NCI-H1436 treated with DMSO at 0.1 percent for 48 hours (cell line): Measurements from ENCODE around the gene TRPT1.

Experiments used
- DNase-seq: peaks from one replicate; lab custom pipeline; 2025; lab: John Stamatoyannopoulos, UW

TRPT1 gene

DNA sequence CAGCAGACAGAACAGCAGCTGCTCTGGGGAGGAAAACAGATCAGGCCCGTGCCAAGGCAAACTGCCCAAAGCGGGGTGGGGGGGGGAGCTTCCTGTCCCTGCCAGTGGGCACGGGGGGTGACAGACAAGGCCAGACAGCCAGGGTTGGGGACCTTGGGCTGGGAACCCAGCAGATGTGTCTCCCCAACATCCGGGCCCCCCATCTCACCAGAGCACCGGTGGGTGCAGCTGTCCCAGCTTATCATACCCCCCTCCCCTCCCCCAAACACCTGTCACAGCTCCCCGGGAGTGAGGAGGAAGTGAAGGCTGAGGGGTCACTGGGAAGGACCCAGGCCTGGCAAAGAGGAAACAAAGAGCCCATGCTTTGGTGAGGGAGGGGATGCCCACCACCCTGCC lies 19.4 kb upstream of the TRPT1 start:
- no peak for DNase-seq

DNA sequence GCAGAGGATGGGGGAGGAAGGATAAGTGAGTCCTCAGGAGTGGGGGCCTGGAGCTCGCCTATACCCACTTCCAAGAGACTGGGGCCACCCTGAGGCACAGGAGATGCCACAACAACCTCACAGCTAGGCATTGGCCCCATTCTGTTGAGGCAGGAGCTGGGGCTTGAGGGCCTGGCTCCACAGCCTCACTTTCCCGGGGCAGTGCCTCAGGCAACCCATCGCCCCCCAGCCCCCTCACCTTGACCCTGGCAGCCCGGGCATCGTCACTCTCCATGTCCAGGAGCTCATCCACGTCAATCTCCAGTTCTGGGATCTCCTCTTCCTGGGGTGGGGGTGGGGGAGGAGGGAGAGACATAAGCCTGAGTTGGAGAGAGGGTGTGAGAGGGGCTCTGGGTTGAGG lies 19.0 kb upstream of the TRPT1 start:
- DNase-seq = no peak

GRCh38 chr11:64244107-64244506 lies 18.1 kb upstream of the TRPT1 start:
- no peak for DNase-seq

GRCh38 chr11:64243236-64243854 lies 17.4 kb upstream of the TRPT1 start:
- no peak for DNase-seq

GRCh38 chr11:64241491-64242374 lies 15.7 kb upstream of the TRPT1 start:
- DNase-seq = peak; percentile 71

DNA sequence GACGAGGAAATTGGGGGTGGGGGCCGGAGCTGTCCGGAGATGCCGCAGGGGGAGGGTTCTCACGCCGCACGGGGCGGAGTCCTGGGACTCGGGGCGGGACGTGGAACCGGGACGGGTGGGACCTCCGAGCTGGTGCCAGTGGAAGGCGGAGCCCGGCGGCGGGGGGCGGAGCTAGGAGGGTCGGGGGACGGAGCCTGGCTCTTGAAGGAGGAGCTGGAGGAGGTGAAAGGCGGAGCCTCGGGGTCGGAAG lies 15.2 kb upstream of the TRPT1 start:
- no peak for DNase-seq

DNA sequence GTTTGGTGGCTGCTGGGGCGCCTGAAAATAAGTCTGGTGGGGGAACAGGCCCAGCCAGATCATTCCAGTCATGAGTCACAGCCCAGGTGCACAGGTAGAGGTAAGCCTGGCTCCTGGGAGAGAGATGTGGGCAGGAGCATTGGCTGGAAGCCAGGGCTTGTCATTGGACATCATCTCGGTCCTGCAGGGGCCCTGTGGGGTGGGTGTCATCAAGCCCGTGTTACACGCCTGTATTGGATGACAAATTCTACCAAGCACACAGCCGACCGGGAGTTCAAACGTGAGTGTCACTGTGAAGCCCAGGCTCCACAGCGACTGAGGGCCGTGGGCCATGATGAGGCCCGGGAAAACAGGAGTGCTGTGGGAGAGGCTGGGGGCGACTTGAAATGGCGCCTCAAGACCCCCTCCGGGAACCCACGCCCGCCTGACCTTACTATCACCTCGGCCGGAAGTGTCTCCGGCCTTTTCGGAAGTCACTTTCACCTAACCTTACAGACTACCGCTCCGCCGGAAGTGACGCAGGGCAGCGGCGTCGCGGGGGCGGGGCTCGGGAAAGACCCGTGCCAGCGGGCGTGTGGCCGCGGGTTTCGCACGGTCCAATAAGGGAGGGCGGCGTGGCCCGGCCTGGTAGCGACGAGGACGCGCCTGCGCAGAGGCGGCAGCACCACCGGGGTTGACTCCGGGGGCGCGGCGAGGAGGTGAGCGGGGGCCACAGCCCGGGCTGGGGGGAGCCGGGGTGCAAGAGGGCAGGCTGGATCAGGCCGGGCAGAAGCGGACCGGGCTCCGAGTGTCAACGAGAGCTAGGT lies 14.7 kb upstream of the TRPT1 start, which contains the start of gene FKBP2:
Gene FKBP2, plus strand, starts transcription at position 661 of the 806 bp plus-strand sequence. CDS start 1,293 bp downstream, outside the sequence.
- peak; percentile 48 for DNase-seq

GRCh38 chr11:64239662-64240434 lies 13.9 kb upstream of the TRPT1 start:
- DNase-seq = no peak

DNA sequence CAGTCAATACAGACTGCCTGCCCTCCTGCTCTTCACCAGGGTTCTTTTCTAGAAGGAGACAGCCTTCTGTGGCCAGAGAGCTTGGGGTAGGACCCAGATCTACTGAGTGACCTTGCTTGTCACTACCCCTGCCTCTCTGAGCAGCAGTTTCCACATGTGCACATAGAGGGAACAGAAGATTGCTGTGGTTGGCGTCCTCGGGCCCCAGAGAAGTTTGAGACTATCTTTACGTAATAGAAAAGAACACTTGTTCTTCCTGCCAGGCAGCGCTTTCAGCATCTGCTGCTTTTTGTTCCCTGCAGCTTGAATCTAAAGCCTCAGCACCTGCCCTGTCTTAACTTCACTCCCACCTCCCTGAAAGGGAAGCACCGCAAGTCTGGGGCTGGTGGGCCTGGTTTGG lies 13.0 kb upstream of the TRPT1 start:
- DNase-seq = no peak

DNA sequence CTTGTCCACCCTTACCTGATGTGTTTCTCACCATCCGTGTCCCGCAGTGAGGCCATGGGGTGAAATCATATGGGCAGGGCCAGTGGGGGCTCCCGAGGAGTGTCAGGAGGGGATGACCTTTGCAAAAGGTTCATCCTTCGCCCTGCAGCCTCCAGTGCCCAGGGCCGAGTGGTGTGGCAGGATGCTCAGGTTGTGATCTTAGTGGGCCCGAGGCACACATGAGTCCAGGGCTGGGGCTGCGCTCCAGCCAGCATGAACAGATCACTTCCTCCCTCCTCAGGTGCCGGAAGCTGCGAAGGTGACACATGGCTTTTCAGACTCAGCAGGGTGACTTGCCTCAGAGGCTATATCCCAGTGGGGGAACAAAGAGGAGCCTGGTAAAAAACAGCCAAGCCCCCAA lies 12.1 kb upstream of the TRPT1 start:
- DNase-seq = no peak

- no peak for DNase-seq
Observed at GRCh38 chr11:64237484-64237951, 11.5 kb upstream of the TRPT1 start.

DNA sequence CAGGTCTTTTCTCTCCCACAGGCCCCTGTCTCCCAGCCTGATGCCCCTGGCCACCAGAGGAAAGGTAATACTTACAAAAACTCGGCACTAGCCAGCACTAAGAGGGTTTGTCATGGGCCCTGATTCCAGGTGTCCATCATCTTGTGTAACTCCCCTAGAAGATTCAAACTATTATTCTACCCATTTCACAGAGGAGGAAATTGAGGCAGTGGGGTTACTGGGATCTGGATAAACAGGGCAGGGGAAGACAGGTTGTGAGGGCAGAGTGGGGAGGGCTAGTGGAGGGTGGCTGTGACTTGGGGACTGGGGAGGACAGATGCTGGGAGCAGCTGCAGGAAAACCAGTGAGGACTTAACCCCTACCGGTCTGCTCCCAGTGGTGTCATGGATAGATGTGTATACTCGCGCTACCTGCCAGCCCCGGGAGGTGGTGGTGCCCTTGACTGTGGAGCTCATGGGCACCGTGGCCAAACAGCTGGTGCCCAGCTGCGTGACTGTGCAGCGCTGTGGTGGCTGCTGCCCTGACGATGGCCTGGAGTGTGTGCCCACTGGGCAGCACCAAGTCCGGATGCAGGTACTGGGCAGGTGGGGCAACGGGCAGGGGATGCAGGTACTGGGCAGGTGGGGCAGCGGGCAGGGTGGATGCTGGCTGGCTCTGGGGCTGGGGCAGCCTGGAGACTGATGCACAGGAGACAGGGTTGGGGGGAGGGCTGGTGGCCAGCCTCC lies 9.6 kb upstream of the TRPT1 start:
- no peak for DNase-seq

GRCh38 chr11:64234647-64235379 lies 8.8 kb upstream of the TRPT1 start:
- no peak for DNase-seq

GRCh38 chr11:64233913-64234586 lies 8.1 kb upstream of the TRPT1 start, which contains the start of gene VEGFB:
Gene VEGFB (plus strand): TSS chr11:64234584. CDS start chr11:64234834, 250 bp downstream.
- no peak for DNase-seq

- no peak for DNase-seq
Observed at GRCh38 chr11:64232967-64233315, 7.0 kb upstream of the TRPT1 start.

GRCh38 chr11:64232182-64232966 lies 6.4 kb upstream of the TRPT1 start:
- no peak for DNase-seq

GRCh38 chr11:64231546-64231945 lies 5.6 kb upstream of the TRPT1 start:
- no peak for DNase-seq

GRCh38 chr11:64230985-64231365 lies 5.0 kb upstream of the TRPT1 start:
- DNase-seq = no peak
